Measurements from ENCODE around the gene THTPA. TPM values are rescaled to one million over a fixed set of nuclear protein-coding genes. Genes with fewer than 3 reads are reported as not detected.
A peak's percentile ranks its signal among the peaks of the same experiment; 100 is the strongest.

The THTPA gene
- total RNA-seq, 1 donor from 2014 or later, result 19.3 TPM

- H3K4me1 Mint-ChIP-seq (ENCODE audit: low read depth, unreplicated experiment), result peaks cover 44% of the 10 kb centered on the region
These were observed 16.0 kb upstream of the THTPA start for GRCh38 chr14:23540141-23540469.

GRCh38 chr14:23542261-23542660, 13.8 kb upstream of the THTPA start:
- no peak for TF ChIP-seq CTCF (IDR thresholded peaks at IDR 0.05; ENCODE audit: partially characterized antibody, unreplicated experiment)
- H3K27me3 Mint-ChIP-seq (ENCODE audit: unreplicated experiment), result peaks cover 15% of the 10 kb centered on the region
- H3K36me3 Mint-ChIP-seq (ENCODE audit: unreplicated experiment), result no peaks in the 10 kb centered on the region
- peak overlapping the region; percentile 65 for H3K27ac Mint-ChIP-seq (ENCODE audit: unreplicated experiment)
- H3K4me1 Mint-ChIP-seq (ENCODE audit: low read depth, unreplicated experiment), result peaks cover 37% of the 10 kb centered on the region
- no peak for DNase-seq
- H3K4me3 Mint-ChIP-seq (ENCODE audit: unreplicated experiment), result peak overlapping the region; percentile 52
- H3K9me3 Mint-ChIP-seq (ENCODE audit: unreplicated experiment), result peaks cover 12% of the 10 kb centered on the region

More at GRCh38 chr14:23540141-23540469, 16.0 kb upstream of the THTPA start:
- Mint-ChIP-seq H3K36me3 (ENCODE audit: unreplicated experiment) (no peaks in the 10 kb centered on the region), H3K4me3 (ENCODE audit: unreplicated experiment) (no peak overlapping the region), H3K9me3 (ENCODE audit: unreplicated experiment) (peaks cover 5% of the 10 kb centered on the region), H3K27me3 (ENCODE audit: unreplicated experiment) (peaks cover 10% of the 10 kb centered on the region), H3K27ac (ENCODE audit: unreplicated experiment) (no peak overlapping the region)
- TF ChIP-seq CTCF (IDR thresholded peaks at IDR 0.05; ENCODE audit: partially characterized antibody, unreplicated experiment), result no peak
- no peak for DNase-seq

- no peak for TF ChIP-seq CTCF (IDR thresholded peaks at IDR 0.05; ENCODE audit: partially characterized antibody, unreplicated experiment)
- no peak overlapping the region for H3K4me3 Mint-ChIP-seq (ENCODE audit: unreplicated experiment)
- peaks cover 15% of the 10 kb centered on the region for H3K27me3 Mint-ChIP-seq (ENCODE audit: unreplicated experiment)
- peak overlapping the region; percentile 60 for H3K27ac Mint-ChIP-seq (ENCODE audit: unreplicated experiment)
- DNase-seq, result no peak
- no peaks in the 10 kb centered on the region for H3K36me3 Mint-ChIP-seq (ENCODE audit: unreplicated experiment)
- H3K4me1 Mint-ChIP-seq (ENCODE audit: low read depth, unreplicated experiment), result peaks cover 27% of the 10 kb centered on the region
- peaks cover 12% of the 10 kb centered on the region for H3K9me3 Mint-ChIP-seq (ENCODE audit: unreplicated experiment)
These were observed 12.7 kb upstream of the THTPA start for GRCh38 chr14:23543403-23543802.

GRCh38 chr14:23544511-23545447, 11.3 kb upstream of the THTPA start:
- Mint-ChIP-seq H3K4me3 (ENCODE audit: unreplicated experiment) (peak overlapping the region; percentile 78), H3K36me3 (ENCODE audit: unreplicated experiment) (no peaks in the 10 kb centered on the region), H3K27me3 (ENCODE audit: unreplicated experiment) (peaks cover 15% of the 10 kb centered on the region), H3K4me1 (ENCODE audit: low read depth, unreplicated experiment) (peaks cover 16% of the 10 kb centered on the region), H3K9me3 (ENCODE audit: unreplicated experiment) (peaks cover 12% of the 10 kb centered on the region), H3K27ac (ENCODE audit: unreplicated experiment) (peak overlapping the region; percentile 99)
- peak; percentile 92 for DNase-seq
- no peak for TF ChIP-seq CTCF (IDR thresholded peaks at IDR 0.05; ENCODE audit: partially characterized antibody, unreplicated experiment)

GRCh38 chr14:23545740-23546365, 10.2 kb upstream of the THTPA start:
- H3K4me1 Mint-ChIP-seq (ENCODE audit: low read depth, unreplicated experiment), result peaks cover 14% of the 10 kb centered on the region
- H3K27me3 Mint-ChIP-seq (ENCODE audit: unreplicated experiment), result peaks cover 13% of the 10 kb centered on the region
- peaks cover 12% of the 10 kb centered on the region for H3K9me3 Mint-ChIP-seq (ENCODE audit: unreplicated experiment)
- H3K27ac Mint-ChIP-seq (ENCODE audit: unreplicated experiment), result peak overlapping the region; percentile 99
- H3K36me3 Mint-ChIP-seq (ENCODE audit: unreplicated experiment), result no peaks in the 10 kb centered on the region
- no peak for TF ChIP-seq CTCF (IDR thresholded peaks at IDR 0.05; ENCODE audit: partially characterized antibody, unreplicated experiment)
- H3K4me3 Mint-ChIP-seq (ENCODE audit: unreplicated experiment), result peak overlapping the region; percentile 78
- DNase-seq, result no peak

Measured in glutamatergic neuron (in vitro differentiated cells).